Stimulated activated naive CD8-positive, alpha-beta T cell treated with anti-CD3 and anti-CD28 coated beads, Interleukin-15, amount 100 ng/mL, for 72 hours (primary cell): ENCODE results near the gene ZFTA.
A peak's percentile ranks its signal among the peaks of the same experiment; 100 is the strongest.

ENCODE experiments used
- ATAC-seq: fragments of 150-1000 bp; cut with Tn5 transposase; 2 replicates; pipeline ENCODE4 v1.10.0; 2021; ENCODE audit warnings: mild to moderate bottlenecking, moderate library complexity
- DNase-seq, 2 donors: peaks; one replicate each; pipeline ENCODE4 v3.0.0; 2021 to 2022
- H3K27ac Mint-ChIP-seq, 2 donors: one replicate each; pipeline ENCODE4 v1.8.0; 2022; ENCODE audit warnings: mild to moderate bottlenecking in 2 of 2, mixed read lengths in 2 of 2, moderate library complexity in 2 of 2
- H3K27me3 Mint-ChIP-seq: one replicate; pipeline ENCODE4 v1.8.0; 2022; ENCODE audit warnings: mixed read lengths
- H3K4me1 Mint-ChIP-seq: one replicate; pipeline ENCODE4 v1.8.0; 2022; ENCODE audit warnings: mild to moderate bottlenecking, mixed read lengths
- H3K4me3 Mint-ChIP-seq, 2 donors: one replicate each; pipeline ENCODE4 v1.8.0; 2022; ENCODE audit warnings: mild to moderate bottlenecking in 2 of 2, mixed read lengths in 2 of 2, moderate library complexity in 1 of 2
- H3K9me3 Mint-ChIP-seq, 2 donors: one replicate each; pipeline ENCODE4 v1.8.0; 2022; ENCODE audit warnings: mixed read lengths in 2 of 2

The ZFTA gene

DNA sequence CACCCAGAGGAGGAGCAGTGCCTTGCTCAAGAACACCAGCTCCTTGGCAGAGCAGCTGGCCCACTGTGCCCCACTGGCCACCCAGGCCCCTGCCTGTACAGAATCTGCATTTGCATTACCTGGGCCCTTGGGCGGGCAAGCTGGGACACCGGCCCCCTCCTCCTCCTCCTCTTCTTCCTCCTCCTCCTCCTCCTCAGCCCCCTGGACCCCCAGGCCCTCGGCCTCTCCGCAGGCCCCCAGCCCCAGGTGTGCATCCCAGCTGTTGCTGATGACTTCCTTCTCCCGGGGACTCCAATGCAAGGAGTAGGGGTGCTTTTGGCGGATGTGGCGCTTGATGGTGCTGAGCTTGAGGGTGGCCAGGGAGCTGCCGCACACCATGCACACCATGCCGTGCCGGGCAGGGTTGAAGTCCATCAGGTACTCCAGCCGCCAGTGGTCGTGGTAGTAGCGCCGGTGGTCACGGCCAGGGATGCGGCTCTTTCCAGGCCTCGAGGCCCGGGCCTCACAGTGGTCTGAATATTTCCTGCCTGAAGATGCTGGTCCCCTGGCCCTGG lies 2.8 kb downstream of the ZFTA start:
- DNase-seq: no peak
- no peak for ATAC-seq
- Mint-ChIP-seq H3K27me3 (peaks cover 9% of the 10 kb centered on the region), H3K4me1 (peaks cover 28% of the 10 kb centered on the region), H3K9me3 (no peaks in the 10 kb centered on the region), H3K4me3 (peak overlapping the region in 1 of 2 donors; percentile 13), H3K27ac (no peak overlapping the region)

DNA sequence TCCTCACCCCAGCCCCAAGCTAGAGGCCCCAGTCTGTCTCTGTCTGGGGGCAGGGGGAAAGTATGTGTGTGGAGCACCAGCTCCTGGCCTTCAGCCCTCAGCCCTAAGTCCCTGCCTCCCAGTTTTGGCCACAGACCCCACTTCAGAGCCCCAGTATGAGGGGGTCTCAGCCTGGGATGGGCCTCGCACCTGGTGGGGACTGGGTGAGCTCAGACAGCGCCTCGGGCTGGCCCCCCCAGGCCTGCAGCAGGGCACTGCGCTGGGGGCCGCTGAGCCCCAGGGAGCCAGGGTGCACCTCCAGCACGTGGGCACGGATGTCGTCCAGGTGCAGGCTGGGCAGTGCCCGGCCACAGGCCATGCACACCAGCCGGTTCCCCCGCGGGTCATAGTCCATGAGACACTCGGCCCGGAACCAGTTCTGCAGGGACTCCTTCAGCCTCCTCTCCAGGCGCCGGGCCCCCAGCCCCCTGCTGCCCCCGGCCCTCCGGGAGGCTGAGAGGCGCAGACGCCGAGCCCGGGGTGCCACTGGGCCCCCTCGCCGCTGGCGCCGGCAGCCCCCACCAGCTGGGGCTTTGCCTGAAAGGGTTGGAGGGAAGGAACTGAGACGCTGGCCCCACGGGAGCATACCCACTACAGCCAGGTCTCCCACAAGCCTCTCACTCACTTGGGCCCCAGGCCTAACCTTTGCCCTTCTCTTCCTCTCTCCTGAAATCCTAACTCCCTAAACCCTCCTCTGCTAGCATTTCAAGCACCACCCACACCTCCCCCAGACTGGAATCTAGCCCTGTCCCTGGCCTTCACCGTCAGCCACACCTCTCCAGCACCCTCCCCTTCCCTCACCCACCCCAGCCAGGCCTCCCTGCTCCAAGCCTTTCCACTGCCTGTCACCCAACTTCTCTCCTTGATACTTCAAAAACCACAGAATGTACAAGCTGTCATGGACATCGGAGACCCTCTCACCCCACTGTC lies 3.6 kb downstream of the ZFTA start:
- Mint-ChIP-seq H3K27ac (no peak overlapping the region), H3K9me3 (no peaks in the 10 kb centered on the region), H3K4me1 (peaks cover 23% of the 10 kb centered on the region), H3K4me3 (peak overlapping the region in 1 of 2 donors; percentile 13), H3K27me3 (peaks cover 2% of the 10 kb centered on the region)
- DNase-seq (no peak), ATAC-seq (no peak)

DNA sequence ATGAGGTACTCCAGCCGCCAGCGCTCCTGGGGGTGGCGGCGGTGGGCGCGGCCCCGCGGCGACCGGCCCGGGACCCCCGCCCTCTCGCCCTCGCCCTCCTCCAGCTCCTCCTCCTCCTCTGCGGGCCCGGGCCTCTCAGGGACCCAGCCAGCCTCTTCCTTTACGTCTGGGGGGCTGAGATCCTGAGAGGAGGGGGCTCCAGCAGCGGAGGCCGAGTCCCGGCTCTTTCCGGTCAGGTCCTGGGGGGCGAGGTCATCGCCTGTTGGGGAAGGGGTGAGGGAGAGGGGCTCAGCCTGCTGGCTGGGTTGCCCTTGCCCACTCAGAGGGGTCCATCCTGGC lies 4.3 kb downstream of the ZFTA start:
- H3K4me1 Mint-ChIP-seq: peaks cover 20% of the 10 kb centered on the region
- ATAC-seq (no peak), DNase-seq (no peak)
- no peaks in the 10 kb centered on the region for H3K27me3 Mint-ChIP-seq
- no peaks in the 10 kb centered on the region for H3K9me3 Mint-ChIP-seq
- no peak overlapping the region for H3K27ac Mint-ChIP-seq
- no peak overlapping the region for H3K4me3 Mint-ChIP-seq

DNA sequence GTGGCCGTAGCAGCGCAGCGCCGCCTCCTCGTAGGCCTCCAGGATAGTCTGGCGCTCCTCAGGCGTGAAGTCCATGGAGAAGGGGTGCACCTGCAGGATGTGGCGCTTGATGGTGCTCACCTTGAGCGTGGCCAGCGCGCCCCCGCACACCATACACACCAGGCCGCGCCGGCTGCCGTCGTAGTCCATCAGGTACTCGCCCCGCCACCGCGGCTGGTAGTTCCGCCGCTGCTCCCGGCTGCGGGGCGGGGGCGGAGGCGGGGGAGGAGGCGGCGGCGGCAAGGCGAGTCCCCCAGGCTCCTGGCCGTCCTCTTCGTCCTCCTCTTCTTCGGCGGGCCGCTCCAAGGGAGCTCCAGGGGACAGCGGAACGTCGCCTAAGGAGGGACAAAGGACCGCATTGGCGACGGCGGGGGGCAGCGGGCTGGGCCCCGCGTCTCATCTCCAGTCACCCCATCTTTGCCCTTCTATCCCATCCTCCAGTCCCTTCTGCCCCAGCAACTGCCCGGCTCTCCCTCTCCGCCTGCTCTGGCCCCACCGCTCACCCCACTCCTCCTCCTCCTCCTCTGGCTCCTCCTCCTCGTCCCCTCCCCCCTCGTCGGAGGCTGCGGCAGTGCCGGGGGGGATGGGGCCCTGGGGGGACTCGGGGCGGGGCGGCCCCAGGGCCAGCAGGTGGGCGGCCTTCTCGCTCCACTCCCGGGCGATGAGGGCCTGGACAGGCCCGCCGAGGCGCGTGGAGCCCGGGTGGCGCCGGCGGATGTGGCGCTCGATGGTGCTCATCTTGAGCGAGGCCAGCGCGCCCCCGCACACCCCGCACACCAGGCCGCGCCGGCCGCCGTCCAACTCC lies 4.9 kb downstream of the ZFTA start:
- H3K27ac Mint-ChIP-seq: no peak overlapping the region
- H3K9me3 Mint-ChIP-seq: no peaks in the 10 kb centered on the region
- H3K4me3 Mint-ChIP-seq: no peak overlapping the region
- peaks cover 20% of the 10 kb centered on the region for H3K4me1 Mint-ChIP-seq
- DNase-seq: no peak
- H3K27me3 Mint-ChIP-seq: no peaks in the 10 kb centered on the region
- peak; percentile 8 for ATAC-seq

DNA sequence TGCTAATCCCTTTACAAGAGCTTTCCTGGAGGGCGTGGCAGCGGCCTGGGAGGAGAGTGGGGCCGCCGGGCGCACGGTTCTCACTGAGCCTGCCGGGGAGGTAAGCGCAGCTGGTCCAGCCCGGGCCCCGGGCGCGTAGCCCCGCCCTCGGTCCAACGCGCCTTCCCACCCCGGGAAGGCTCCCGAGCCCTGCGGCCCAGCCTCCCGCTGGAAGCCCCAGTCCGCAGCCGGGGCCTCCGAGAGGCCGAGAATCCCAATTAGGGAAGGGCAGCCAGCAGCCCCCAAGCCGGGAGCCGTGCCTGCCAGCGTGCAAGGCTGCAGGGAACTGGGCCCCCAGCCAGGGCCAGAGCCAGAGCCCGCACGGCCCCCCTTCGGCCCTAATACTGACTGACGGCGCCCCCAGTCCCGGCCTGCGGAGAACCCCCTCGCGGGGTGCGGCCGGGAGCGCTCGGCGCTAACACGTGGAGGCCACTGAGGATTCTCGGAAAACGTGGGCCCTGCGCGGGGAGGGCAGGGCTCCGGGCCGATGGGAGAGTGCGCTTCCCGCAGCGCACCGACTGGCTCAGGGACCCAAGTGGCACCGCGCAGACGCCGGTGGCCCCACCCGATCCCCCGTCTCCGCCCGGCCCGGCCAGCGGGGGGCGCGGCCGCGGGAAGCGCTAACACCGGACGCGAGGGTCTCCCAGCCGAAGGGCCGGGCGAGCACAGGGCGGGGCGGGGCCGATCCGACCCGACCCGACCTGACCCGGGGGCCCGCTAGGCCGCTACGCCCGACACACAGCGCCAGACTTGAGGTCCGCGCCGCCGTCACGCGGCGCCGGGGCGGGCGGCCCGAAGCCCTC lies 5.7 kb downstream of the ZFTA start:
- no peak for DNase-seq
- Mint-ChIP-seq H3K27me3 (no peaks in the 10 kb centered on the region), H3K4me1 (peaks cover 19% of the 10 kb centered on the region), H3K27ac (no peak overlapping the region), H3K9me3 (no peaks in the 10 kb centered on the region), H3K4me3 (no peak overlapping the region)
- ATAC-seq: peak; percentile 22

DNA sequence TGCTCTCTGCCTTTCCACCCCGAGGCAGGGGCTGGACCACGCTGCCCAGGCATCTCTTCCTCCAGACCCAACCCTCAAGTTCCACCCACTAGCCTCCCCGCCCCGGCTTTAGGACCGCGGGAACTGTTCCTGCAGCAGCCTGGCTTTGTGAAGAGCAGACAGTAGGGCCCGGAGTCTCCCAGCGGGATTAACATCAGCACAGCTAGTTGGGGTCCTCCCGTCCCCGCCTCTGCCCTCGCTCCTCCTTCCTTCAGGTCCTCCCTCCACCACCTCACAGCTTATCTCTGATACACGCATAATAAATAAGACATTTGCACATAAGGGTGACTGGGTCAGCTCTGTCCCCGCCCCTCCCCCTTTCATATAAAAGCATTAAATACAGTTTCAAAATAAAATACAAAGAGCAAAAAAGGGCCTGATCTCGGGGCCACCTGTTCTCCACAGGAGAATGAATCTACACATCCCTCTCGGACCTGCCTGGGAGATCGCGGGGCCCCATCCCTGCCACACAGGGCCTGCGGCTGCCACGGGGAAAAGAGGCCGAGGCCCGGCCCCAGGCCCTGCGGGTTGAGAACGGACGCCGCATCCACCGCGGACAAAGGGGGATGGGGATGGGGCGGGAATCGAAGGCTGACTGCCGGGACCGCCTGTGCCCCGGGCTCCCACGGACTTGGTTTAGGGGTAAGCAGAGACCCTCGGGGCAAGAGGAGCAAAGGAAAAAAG lies 6.5 kb downstream of the ZFTA start:
- ATAC-seq: no peak
- no peak overlapping the region for H3K4me3 Mint-ChIP-seq
- no peaks in the 10 kb centered on the region for H3K9me3 Mint-ChIP-seq
- H3K4me1 Mint-ChIP-seq: peaks cover 11% of the 10 kb centered on the region
- no peaks in the 10 kb centered on the region for H3K27me3 Mint-ChIP-seq
- peak overlapping the region in 1 of 2 donors; percentile 67 for H3K27ac Mint-ChIP-seq
- no peak for DNase-seq

DNA sequence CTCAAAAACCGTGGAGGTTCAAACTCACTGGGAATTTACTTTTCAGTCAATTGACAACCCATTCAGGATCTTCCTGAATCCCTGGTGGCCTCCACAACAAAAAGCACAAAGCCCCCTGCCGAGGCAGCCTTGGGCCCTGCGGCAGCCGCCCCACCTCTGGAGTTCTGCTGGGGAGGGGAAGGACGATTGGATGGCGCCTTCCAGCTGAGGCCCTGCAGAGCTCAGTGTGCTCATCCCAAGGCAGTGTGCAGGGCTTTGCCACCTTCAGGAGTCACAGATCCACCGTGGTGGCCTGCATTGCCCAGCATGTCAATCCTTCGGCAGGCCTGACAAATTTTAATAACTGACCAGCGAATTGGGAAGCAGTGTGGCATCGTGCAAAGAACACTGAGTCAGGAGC lies 7.4 kb downstream of the ZFTA start:
- no peak for DNase-seq

DNA sequence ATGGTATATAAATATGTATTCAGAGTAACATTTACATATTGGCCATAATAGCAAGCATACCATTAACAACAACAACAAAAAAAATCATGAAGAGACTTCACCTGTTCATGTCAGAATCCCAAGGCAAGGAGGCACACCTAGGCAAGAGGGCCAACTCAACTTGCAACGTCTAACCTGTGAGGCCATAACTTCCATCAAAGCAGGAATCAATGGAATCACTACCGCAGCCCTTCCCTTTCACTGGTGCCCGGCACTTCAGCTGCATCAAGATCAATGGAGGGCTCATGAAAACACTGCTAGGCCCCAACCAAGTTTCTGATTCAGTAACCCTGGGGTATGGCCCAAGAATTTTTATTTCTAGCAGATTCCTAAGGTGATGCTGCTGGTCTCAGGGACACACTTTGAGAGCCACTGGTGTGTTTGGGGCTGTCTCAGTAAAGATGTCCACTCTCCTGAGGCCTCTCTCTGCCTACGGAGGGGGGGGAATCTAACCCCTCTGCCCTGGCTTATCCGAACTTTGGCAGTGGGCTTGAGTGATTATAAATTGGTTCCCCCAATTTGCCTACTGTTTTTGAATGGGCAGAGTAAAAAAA lies 8.0 kb downstream of the ZFTA start:
- no peaks in the 10 kb centered on the region for H3K9me3 Mint-ChIP-seq
- no peaks in the 10 kb centered on the region for H3K27me3 Mint-ChIP-seq
- H3K4me1 Mint-ChIP-seq: no peaks in the 10 kb centered on the region
- H3K27ac Mint-ChIP-seq: no peak overlapping the region
- ATAC-seq (no peak), DNase-seq (no peak)
- no peak overlapping the region for H3K4me3 Mint-ChIP-seq

More for the DNA sequence above, 7.4 kb downstream of the ZFTA start:
- H3K9me3 Mint-ChIP-seq: no peaks in the 10 kb centered on the region
- no peak overlapping the region for H3K4me3 Mint-ChIP-seq
- ATAC-seq: no peak
- no peaks in the 10 kb centered on the region for H3K27me3 Mint-ChIP-seq
- H3K4me1 Mint-ChIP-seq: peaks cover 2% of the 10 kb centered on the region
- H3K27ac Mint-ChIP-seq: peak overlapping the region in 1 of 2 donors; percentile 71

DNA sequence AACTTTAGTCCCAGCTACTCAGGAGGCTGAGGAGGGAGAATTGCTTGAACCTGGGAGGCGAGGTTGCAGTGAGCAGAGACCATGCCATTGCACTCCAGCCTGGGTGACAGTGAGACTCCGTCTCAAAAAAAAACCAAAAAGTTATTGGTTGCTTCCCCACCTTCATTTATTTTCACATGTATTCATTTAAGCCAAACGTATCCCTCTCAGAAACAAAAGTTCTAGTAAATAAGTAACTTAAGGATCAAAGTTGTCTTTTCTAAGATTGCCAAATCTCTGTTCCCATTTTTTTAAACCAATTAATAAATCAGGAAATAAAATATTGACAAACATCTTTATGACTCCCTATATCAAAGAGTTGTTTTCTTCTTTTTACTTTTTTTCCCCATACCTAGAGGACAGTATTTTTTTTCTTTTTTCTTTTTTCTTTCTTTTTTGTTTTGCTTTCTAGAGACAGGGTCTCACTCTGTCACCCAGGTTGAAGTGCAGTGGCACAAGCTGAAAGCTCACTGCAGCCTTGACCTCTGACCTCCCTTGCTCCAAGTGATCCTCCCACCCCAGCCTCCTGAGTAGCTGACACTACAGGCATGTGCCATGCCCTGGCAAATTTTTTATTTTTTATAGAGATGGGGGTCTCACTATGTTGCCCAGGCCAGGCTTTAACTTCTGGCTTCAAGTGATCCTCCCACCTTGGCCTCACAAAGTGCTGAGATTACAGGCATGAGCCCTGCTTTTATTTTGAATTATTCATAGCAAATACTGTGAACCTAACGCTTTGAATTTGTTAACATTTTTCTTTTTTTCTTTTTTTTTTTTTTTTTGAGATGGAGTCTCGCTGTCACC lies 11.4 kb downstream of the ZFTA start:
- no peaks in the 10 kb centered on the region for H3K27me3 Mint-ChIP-seq
- no peaks in the 10 kb centered on the region for H3K4me1 Mint-ChIP-seq
- no peak overlapping the region for H3K4me3 Mint-ChIP-seq
- no peak for DNase-seq
- H3K9me3 Mint-ChIP-seq: no peaks in the 10 kb centered on the region
- H3K27ac Mint-ChIP-seq: peak overlapping the region in 1 of 2 donors; percentile 2
- no peak for ATAC-seq

DNA sequence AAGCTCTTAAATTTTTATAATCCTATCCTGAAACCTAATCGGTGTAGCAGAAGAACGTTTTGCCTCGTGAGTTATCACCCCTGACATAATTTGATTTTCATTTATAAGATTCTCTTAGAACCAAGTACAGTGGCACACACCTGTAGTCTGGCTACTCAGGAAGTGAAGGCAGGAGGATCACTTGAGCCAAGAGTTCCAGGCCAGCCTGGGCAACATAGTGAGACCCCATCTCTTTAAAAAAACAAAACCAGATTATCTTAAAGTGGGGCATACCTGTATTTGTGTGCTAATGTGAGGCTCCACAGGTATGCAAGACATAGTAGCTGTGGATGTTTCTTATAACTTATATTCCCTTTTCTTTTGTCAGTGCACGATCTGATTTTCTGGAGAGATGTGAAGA lies 19.0 kb downstream of the ZFTA start:
- no peaks in the 10 kb centered on the region for H3K27me3 Mint-ChIP-seq
- ATAC-seq (no peak), DNase-seq (no peak)
- no peak overlapping the region for H3K27ac Mint-ChIP-seq
- H3K4me3 Mint-ChIP-seq: no peak overlapping the region
- no peaks in the 10 kb centered on the region for H3K9me3 Mint-ChIP-seq
- H3K4me1 Mint-ChIP-seq: no peaks in the 10 kb centered on the region

DNA sequence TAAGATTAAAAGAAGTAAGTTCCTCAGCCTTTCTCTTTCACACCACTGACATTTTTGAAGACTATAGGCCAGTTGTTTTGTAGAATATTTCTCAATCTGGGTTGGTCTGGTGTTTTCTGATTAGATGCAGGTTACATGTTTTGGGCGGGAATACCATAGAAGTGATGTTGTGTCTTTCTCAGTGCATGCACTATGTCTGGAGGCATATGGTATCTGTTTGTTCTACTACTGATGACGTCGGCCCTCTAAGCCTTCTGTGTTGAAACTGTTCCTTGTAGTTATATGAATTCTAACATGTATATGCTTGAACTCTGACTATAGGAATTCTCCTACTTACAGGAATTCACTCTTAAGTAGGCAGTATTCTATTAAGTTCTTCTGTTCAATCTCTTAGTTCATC lies 21.6 kb downstream of the ZFTA start:
- no peak for ATAC-seq
- no peaks in the 10 kb centered on the region for H3K27me3 Mint-ChIP-seq
- no peaks in the 10 kb centered on the region for H3K9me3 Mint-ChIP-seq
- H3K27ac Mint-ChIP-seq: no peak overlapping the region
- no peak for DNase-seq
- no peak overlapping the region for H3K4me3 Mint-ChIP-seq
- no peaks in the 10 kb centered on the region for H3K4me1 Mint-ChIP-seq

DNA sequence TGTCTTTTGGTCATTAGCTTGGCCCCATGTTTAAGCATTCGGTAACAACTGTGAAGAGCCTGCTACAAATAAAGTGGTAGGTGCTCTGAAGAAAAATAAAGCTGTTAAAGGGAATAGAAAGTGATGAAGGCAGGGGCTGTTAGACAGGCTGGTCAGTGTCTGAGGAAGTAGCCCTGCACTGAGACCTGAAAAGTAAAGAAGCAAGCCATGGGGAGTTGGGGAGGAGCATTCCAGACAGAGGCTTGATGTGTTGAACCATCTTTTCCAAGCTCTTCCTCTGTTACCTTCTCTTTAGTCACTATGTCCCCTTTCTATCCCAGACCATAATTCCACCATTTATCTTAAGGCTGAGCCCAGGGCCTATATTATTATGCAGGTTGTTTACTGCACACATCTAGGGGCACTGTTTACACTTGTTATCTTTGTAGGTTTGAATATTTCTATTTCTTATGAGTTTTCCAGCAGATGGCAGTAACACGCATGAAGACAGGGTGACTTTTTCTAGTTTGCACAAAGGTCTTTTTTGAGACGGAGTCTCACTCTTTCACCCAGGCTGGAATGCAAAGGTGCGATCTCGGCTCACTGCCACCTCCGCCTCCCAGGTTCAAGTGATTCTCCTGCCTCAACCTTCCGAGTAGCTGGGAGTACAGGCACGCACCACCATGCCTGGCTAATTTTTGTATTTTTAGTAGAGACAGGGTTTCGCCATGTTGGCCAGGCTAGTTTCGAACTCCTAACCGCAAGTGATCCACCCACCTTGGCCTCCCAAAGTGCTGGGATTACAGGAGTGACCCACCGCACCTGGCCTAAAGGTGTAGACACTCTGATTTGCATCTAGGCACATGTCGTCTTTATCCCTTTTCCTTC lies 23.0 kb downstream of the ZFTA start:
- H3K4me3 Mint-ChIP-seq: no peak overlapping the region
- H3K9me3 Mint-ChIP-seq: no peaks in the 10 kb centered on the region
- H3K27me3 Mint-ChIP-seq: no peaks in the 10 kb centered on the region
- DNase-seq (no peak), ATAC-seq (no peak)
- H3K4me1 Mint-ChIP-seq: no peaks in the 10 kb centered on the region
- H3K27ac Mint-ChIP-seq: no peak overlapping the region
